Measurements from ENCODE around the gene FAM237A.
A peak's percentile ranks its signal among the peaks of the same experiment; 100 is the strongest.

The FAM237A gene

GRCh38 chr2:206616151-206616550 lies 26.1 kb upstream of the FAM237A start:
- H4K91ac ChIP-seq (ENCODE audit: low read length), result no peak overlapping the region

GRCh38 chr2:206619011-206619410 lies 23.3 kb upstream of the FAM237A start:
- H3K36me3 ChIP-seq (ENCODE audit: control insufficient read depth in 1 of 2, insufficient read depth in 2 of 2, low read depth in 1 of 2, low read length in 2 of 2), result no peaks in the 10 kb centered on the region
- H2BK5ac ChIP-seq (ENCODE audit: low read depth, low read length, poor library complexity, severe bottlenecking), result no peak overlapping the region
- H4K8ac ChIP-seq (ENCODE audit: low read length), result no peak overlapping the region
- H2BK12ac ChIP-seq (ENCODE audit: low read length in 2 of 2), result no peak overlapping the region
- H3K14ac ChIP-seq (ENCODE audit: low read length in 2 of 2), result no peak overlapping the region
- H3K4me3 ChIP-seq (ENCODE audit: insufficient read depth in 1 of 2, low read depth in 1 of 2, low read length in 2 of 2), result no peak overlapping the region
- no peaks in the 10 kb centered on the region for H3K9me3 ChIP-seq (ENCODE audit: control insufficient read depth, low read length)
- H3K79me1 ChIP-seq (replicated peaks; ENCODE audit: low read length, poor library complexity, severe bottlenecking), result no peaks in the 10 kb centered on the region
- 88% methylated on average over 3 of the region's 3 CpGs for WGBS
- H2BK15ac ChIP-seq (ENCODE audit: low read depth, poor library complexity, severe bottlenecking), result no peak overlapping the region
- H3K9ac ChIP-seq (ENCODE audit: low read length), result no peak overlapping the region
- H4K91ac ChIP-seq (ENCODE audit: low read length), result no peak overlapping the region
- no peak overlapping the region for H2AK5ac ChIP-seq (ENCODE audit: low read length, severe bottlenecking)
- no peak overlapping the region for H2AFZ ChIP-seq (ENCODE audit: low read depth, low read length)
- no peak overlapping the region for H2BK120ac ChIP-seq (ENCODE audit: low read depth, low read length)
- H3K27me3 ChIP-seq (ENCODE audit: control insufficient read depth in 1 of 2, insufficient read depth in 1 of 2, low read length in 2 of 2), result no peaks in the 10 kb centered on the region
- no peak overlapping the region for H3K27ac ChIP-seq (ENCODE audit: low read length, poor library complexity, severe bottlenecking)
- H3K23ac ChIP-seq (ENCODE audit: low read length in 2 of 2), result no peak overlapping the region
- H3K4me2 ChIP-seq (ENCODE audit: low read length, poor library complexity, severe bottlenecking), result no peak overlapping the region
- DNase-seq, result no peak
- peaks cover 2% of the 10 kb centered on the region for H3K4me1 ChIP-seq (ENCODE audit: control insufficient read depth, insufficient read depth, low read depth, low read length)
- no peak overlapping the region for H3K18ac ChIP-seq (ENCODE audit: low read depth in 1 of 2, low read length in 2 of 2)
- H3K4ac ChIP-seq (ENCODE audit: low read depth in 1 of 2, low read length in 2 of 2), result no peak overlapping the region

More at GRCh38 chr2:206616151-206616550, 26.1 kb upstream of the FAM237A start:
- H2BK120ac ChIP-seq (ENCODE audit: low read depth, low read length), result no peak overlapping the region
- H3K36me3 ChIP-seq (ENCODE audit: control insufficient read depth in 1 of 2, insufficient read depth in 2 of 2, low read depth in 1 of 2, low read length in 2 of 2), result no peaks in the 10 kb centered on the region
- no peak overlapping the region for H3K14ac ChIP-seq (ENCODE audit: low read length in 2 of 2)
- H4K8ac ChIP-seq (ENCODE audit: low read length), result no peak overlapping the region
- 90% methylated on average over 1 of the region's 2 CpGs for WGBS
- no peak overlapping the region for H3K9ac ChIP-seq (ENCODE audit: low read length)
- H3K18ac ChIP-seq (ENCODE audit: low read depth in 1 of 2, low read length in 2 of 2), result no peak overlapping the region
- H3K79me1 ChIP-seq (replicated peaks; ENCODE audit: low read length, poor library complexity, severe bottlenecking), result no peaks in the 10 kb centered on the region
- H2AK5ac ChIP-seq (ENCODE audit: low read length, severe bottlenecking), result no peak overlapping the region
- H2BK12ac ChIP-seq (ENCODE audit: low read length in 2 of 2), result no peak overlapping the region
- no peaks in the 10 kb centered on the region for H3K27me3 ChIP-seq (ENCODE audit: control insufficient read depth in 1 of 2, insufficient read depth in 1 of 2, low read length in 2 of 2)
- no peak overlapping the region for H3K4ac ChIP-seq (ENCODE audit: low read depth in 1 of 2, low read length in 2 of 2)
- no peak overlapping the region for H3K27ac ChIP-seq (ENCODE audit: low read length, poor library complexity, severe bottlenecking)
- H2BK5ac ChIP-seq (ENCODE audit: low read depth, low read length, poor library complexity, severe bottlenecking), result no peak overlapping the region
- H3K9me3 ChIP-seq (ENCODE audit: control insufficient read depth, low read length), result peaks cover 5% of the 10 kb centered on the region
- H3K4me3 ChIP-seq (ENCODE audit: insufficient read depth in 1 of 2, low read depth in 1 of 2, low read length in 2 of 2), result no peak overlapping the region
- DNase-seq, result peak; percentile 9
- no peak overlapping the region for H3K23ac ChIP-seq (ENCODE audit: low read length in 2 of 2)
- H3K4me2 ChIP-seq (ENCODE audit: low read length, poor library complexity, severe bottlenecking), result no peak overlapping the region
- H2AFZ ChIP-seq (ENCODE audit: low read depth, low read length), result no peak overlapping the region
- H2BK15ac ChIP-seq (ENCODE audit: low read depth, poor library complexity, severe bottlenecking), result no peak overlapping the region
- H3K4me1 ChIP-seq (ENCODE audit: control insufficient read depth, insufficient read depth, low read depth, low read length), result peaks cover 2% of the 10 kb centered on the region

- H2AK5ac ChIP-seq (ENCODE audit: low read length, severe bottlenecking), result no peak overlapping the region
- H2BK5ac ChIP-seq (ENCODE audit: low read depth, low read length, poor library complexity, severe bottlenecking), result no peak overlapping the region
- H4K8ac ChIP-seq (ENCODE audit: low read length), result no peak overlapping the region
- H3K27ac ChIP-seq (ENCODE audit: low read length, poor library complexity, severe bottlenecking), result no peak overlapping the region
- no peak overlapping the region for H3K23ac ChIP-seq (ENCODE audit: low read length in 2 of 2)
- H3K4me2 ChIP-seq (ENCODE audit: low read length, poor library complexity, severe bottlenecking), result no peak overlapping the region
- H3K9me3 ChIP-seq (ENCODE audit: control insufficient read depth, low read length), result no peaks in the 10 kb centered on the region
- no peaks in the 10 kb centered on the region for H3K4me1 ChIP-seq (ENCODE audit: control insufficient read depth, insufficient read depth, low read depth, low read length)
- H3K36me3 ChIP-seq (ENCODE audit: control insufficient read depth in 1 of 2, insufficient read depth in 2 of 2, low read depth in 1 of 2, low read length in 2 of 2), result no peaks in the 10 kb centered on the region
- DNase-seq, result no peak
- H2BK15ac ChIP-seq (ENCODE audit: low read depth, poor library complexity, severe bottlenecking), result no peak overlapping the region
- H3K79me1 ChIP-seq (replicated peaks; ENCODE audit: low read length, poor library complexity, severe bottlenecking), result no peaks in the 10 kb centered on the region
- H2BK120ac ChIP-seq (ENCODE audit: low read depth, low read length), result no peak overlapping the region
- H3K9ac ChIP-seq (ENCODE audit: low read length), result no peak overlapping the region
- H3K14ac ChIP-seq (ENCODE audit: low read length in 2 of 2), result no peak overlapping the region
- no peak overlapping the region for H3K4ac ChIP-seq (ENCODE audit: low read depth in 1 of 2, low read length in 2 of 2)
- H4K91ac ChIP-seq (ENCODE audit: low read length), result no peak overlapping the region
- no peak overlapping the region for H2AFZ ChIP-seq (ENCODE audit: low read depth, low read length)
- no peak overlapping the region for H3K18ac ChIP-seq (ENCODE audit: low read depth in 1 of 2, low read length in 2 of 2)
- H3K4me3 ChIP-seq (ENCODE audit: insufficient read depth in 1 of 2, low read depth in 1 of 2, low read length in 2 of 2), result no peak overlapping the region
- 88% methylated on average over 2 of the region's 2 CpGs for WGBS
- H2BK12ac ChIP-seq (ENCODE audit: low read length in 2 of 2), result no peak overlapping the region
- no peaks in the 10 kb centered on the region for H3K27me3 ChIP-seq (ENCODE audit: control insufficient read depth in 1 of 2, insufficient read depth in 1 of 2, low read length in 2 of 2)
Measured at GRCh38 chr2:206626108-206626507, 16.2 kb upstream of the FAM237A start.

- Histone ChIP-seq H3K27me3 (ENCODE audit: control insufficient read depth in 1 of 2, insufficient read depth in 1 of 2, low read length in 2 of 2) (no peaks in the 10 kb centered on the region), H3K9ac (ENCODE audit: low read length) (no peak overlapping the region), H3K36me3 (ENCODE audit: control insufficient read depth in 1 of 2, insufficient read depth in 2 of 2, low read depth in 1 of 2, low read length in 2 of 2) (no peaks in the 10 kb centered on the region), H2BK12ac (ENCODE audit: low read length in 2 of 2) (no peak overlapping the region), H3K79me1 (replicated peaks; ENCODE audit: low read length, poor library complexity, severe bottlenecking) (no peaks in the 10 kb centered on the region), H2AK5ac (ENCODE audit: low read length, severe bottlenecking) (no peak overlapping the region), H2BK15ac (ENCODE audit: low read depth, poor library complexity, severe bottlenecking) (no peak overlapping the region), H3K14ac (ENCODE audit: low read length in 2 of 2) (no peak overlapping the region), H3K4me1 (ENCODE audit: control insufficient read depth, insufficient read depth, low read depth, low read length) (no peaks in the 10 kb centered on the region), H3K4me3 (ENCODE audit: insufficient read depth in 1 of 2, low read depth in 1 of 2, low read length in 2 of 2) (no peak overlapping the region), H2BK5ac (ENCODE audit: low read depth, low read length, poor library complexity, severe bottlenecking) (no peak overlapping the region), H3K4ac (ENCODE audit: low read depth in 1 of 2, low read length in 2 of 2) (no peak overlapping the region), H2BK120ac (ENCODE audit: low read depth, low read length) (no peak overlapping the region), H3K27ac (ENCODE audit: low read length, poor library complexity, severe bottlenecking) (no peak overlapping the region), H3K9me3 (ENCODE audit: control insufficient read depth, low read length) (no peaks in the 10 kb centered on the region), H3K4me2 (ENCODE audit: low read length, poor library complexity, severe bottlenecking) (no peak overlapping the region), H4K8ac (ENCODE audit: low read length) (no peak overlapping the region), H2AFZ (ENCODE audit: low read depth, low read length) (no peak overlapping the region), H3K23ac (ENCODE audit: low read length in 2 of 2) (no peak overlapping the region), H4K91ac (ENCODE audit: low read length) (no peak overlapping the region), H3K18ac (ENCODE audit: low read depth in 1 of 2, low read length in 2 of 2) (no peak overlapping the region)
- DNase-seq, result no peak
Measured at GRCh38 chr2:206627632-206628031, 14.7 kb upstream of the FAM237A start.
